K562 (cell line): ENCODE data around the gene NMT1. TPM values are rescaled to one million over a fixed set of nuclear protein-coding genes. Genes with fewer than 3 reads are reported as not detected.

Experiments
- CCNT2 ChIP-seq: IDR thresholded peaks from 2 replicates; pipeline ENCODE4 v1.6.1; 2011; ENCODE audit warnings: borderline replicate concordance, low read depth, mild to moderate bottlenecking, moderate library complexity, mixed read lengths, low read length; ENCODE audit not compliant: insufficient read length; ENCODE audit errors: extremely low read depth
- KDM2B ChIP-seq: fragments of 250-450 bp; sonication (Bioruptor Pico); IDR thresholded peaks from 2 replicates; pipeline ENCODE4 v1.8.0; 2021; ENCODE audit warnings: mild to moderate bottlenecking, moderate library complexity
- NCOA2 ChIP-seq, 2 experiments: fragments of 450-650 bp; IDR thresholded peaks; 2 replicates each; pipeline ENCODE4 v1.6.1; 2018; ENCODE audit warnings: mild to moderate bottlenecking in 2 of 2, moderate library complexity in 1 of 2; ENCODE audit not compliant: partially characterized antibody in 2 of 2
- NRF1 ChIP-seq, 2 experiments: fragments of 450-650 bp; IDR thresholded peaks in 1 of 2; conservative IDR thresholded peaks in 1 of 2; 2 replicates each; pipeline ENCODE4 v1.6.1; 2014; ENCODE audit warnings: mild to moderate bottlenecking in 2 of 2
- POLR2G ChIP-seq: fragments of 200-400 bp; formaldehyde crosslinking; IDR thresholded peaks from 2 replicates; pipeline ENCODE4 v1.6.1; 2017; ENCODE audit warnings: low read depth, mild to moderate bottlenecking, antibody characterized with exemption, low read length, moderate library complexity
- RBBP5 ChIP-seq: fragments of 200-600 bp; sonication (generic); IDR thresholded peaks from 2 replicates; pipeline ENCODE4 v1.6.1; 2012; ENCODE audit warnings: borderline replicate concordance, mild to moderate bottlenecking, low read length, control low read depth, inconsistent platforms; ENCODE audit not compliant: insufficient read depth, poor library complexity, severe bottlenecking
- ZNF592 ChIP-seq: fragments of 450-650 bp; IDR thresholded peaks from 2 replicates; pipeline ENCODE4 v1.6.1; 2017; ENCODE audit warnings: antibody characterized with exemption, mild to moderate bottlenecking
- polyA plus RNA-seq, 8 experiments: library from polyadenylated mRNA; depleted of rRNA in 4 of 8; stranded (reverse) in 5 of 8; unstranded in 3 of 8; fragments of >200 nt; fragmentation: Nextera tagmentation in 2 of 8; fragmentation: Illumina TruSeq in 1 of 8; extraction: Ambion mirVana in 2 of 8; extraction: Trizol in 1 of 8; gene quantifications; 2 replicates each; pipeline versions ENCODE4 v1.2.1 to v1.2.3, GENCODE V29; 2011 to 2014; ENCODE audit warnings: inconsistent platforms in 1 of 8, missing spikeins in 1 of 8
- total RNA-seq, 7 experiments: library from RNA; depleted of rRNA in 6 of 7; stranded (reverse); fragments of >200 nt in 6 of 7; fragmentation: Illumina TruSeq in 2 of 7; extraction: Trizol in 2 of 7; gene quantifications; 2 replicates each; pipeline versions ENCODE4 v1.2.1 to v1.2.3, GENCODE V29; 2011 to 2021; ENCODE audit warnings: low replicate concordance in 1 of 7
- TF ChIP-seq, protein P1 (sequence below), 2 experiments: fragments of 450-650 bp; IDR thresholded peaks; 2 replicates each; pipeline ENCODE4 v1.6.1; 2016
- TF ChIP-seq, protein P2 (sequence below), 2 experiments: fragments of 450-650 bp; formaldehyde crosslinking in 1 of 2; IDR thresholded peaks; 2 replicates each; pipeline versions ENCODE4 v1.4.0 to v1.6.1; 2014 to 2020; ENCODE audit warnings: mild to moderate bottlenecking in 2 of 2, borderline replicate concordance in 1 of 2, low read depth in 1 of 2

NMT1 gene
- total and polyA plus RNA-seq, 9 of the 15 experiments (the other 6 are each of a cell fraction or from before 2014, with no cell fraction given) = 86.7 to 569 (median 213) TPM

GRCh38 chr17:45144199-45145034, 83.3 kb downstream of the NMT1 start (continued):
- TF ChIP-seq NCOA2 (IDR thresholded peaks at IDR 0.05; ENCODE audit: partially characterized antibody in 2 of 2) = no peak
- peak; percentile 31 for TF ChIP-seq CCNT2
- 0 out of 2 replicates have a peak, but pooled peaks have one; percentile 48 for TF ChIP-seq ZNF592
- TF ChIP-seq POLR2G = peak; percentile 72
- peak; percentile 20 for TF ChIP-seq RBBP5
- 0 out of 2 replicates have a peak, but pooled peaks have one; percentile 10 for TF ChIP-seq KDM2B (CRISPR knock-in tag)
- TF ChIP-seq, protein P1, sequence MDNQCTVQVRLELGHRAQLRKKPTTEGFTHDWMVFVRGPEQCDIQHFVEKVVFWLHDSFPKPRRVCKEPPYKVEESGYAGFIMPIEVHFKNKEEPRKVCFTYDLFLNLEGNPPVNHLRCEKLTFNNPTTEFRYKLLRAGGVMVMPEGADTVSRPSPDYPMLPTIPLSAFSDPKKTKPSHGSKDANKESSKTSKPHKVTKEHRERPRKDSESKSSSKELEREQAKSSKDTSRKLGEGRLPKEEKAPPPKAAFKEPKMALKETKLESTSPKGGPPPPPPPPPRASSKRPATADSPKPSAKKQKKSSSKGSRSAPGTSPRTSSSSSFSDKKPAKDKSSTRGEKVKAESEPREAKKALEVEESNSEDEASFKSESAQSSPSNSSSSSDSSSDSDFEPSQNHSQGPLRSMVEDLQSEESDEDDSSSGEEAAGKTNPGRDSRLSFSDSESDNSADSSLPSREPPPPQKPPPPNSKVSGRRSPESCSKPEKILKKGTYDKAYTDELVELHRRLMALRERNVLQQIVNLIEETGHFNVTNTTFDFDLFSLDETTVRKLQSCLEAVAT (IDR thresholded peaks at IDR 0.05) = peak in 1 of 2 experiments; percentile 63; a peak in 2 of 4 replicates
- peak in 1 of 2 experiments; percentile 29; a peak in 2 of 4 replicates for TF ChIP-seq NRF1 (conservative IDR thresholded peaks at IDR 0.05 in 1 of 2, IDR thresholded peaks at IDR 0.05 in 1 of 2)
- TF ChIP-seq, protein P2, sequence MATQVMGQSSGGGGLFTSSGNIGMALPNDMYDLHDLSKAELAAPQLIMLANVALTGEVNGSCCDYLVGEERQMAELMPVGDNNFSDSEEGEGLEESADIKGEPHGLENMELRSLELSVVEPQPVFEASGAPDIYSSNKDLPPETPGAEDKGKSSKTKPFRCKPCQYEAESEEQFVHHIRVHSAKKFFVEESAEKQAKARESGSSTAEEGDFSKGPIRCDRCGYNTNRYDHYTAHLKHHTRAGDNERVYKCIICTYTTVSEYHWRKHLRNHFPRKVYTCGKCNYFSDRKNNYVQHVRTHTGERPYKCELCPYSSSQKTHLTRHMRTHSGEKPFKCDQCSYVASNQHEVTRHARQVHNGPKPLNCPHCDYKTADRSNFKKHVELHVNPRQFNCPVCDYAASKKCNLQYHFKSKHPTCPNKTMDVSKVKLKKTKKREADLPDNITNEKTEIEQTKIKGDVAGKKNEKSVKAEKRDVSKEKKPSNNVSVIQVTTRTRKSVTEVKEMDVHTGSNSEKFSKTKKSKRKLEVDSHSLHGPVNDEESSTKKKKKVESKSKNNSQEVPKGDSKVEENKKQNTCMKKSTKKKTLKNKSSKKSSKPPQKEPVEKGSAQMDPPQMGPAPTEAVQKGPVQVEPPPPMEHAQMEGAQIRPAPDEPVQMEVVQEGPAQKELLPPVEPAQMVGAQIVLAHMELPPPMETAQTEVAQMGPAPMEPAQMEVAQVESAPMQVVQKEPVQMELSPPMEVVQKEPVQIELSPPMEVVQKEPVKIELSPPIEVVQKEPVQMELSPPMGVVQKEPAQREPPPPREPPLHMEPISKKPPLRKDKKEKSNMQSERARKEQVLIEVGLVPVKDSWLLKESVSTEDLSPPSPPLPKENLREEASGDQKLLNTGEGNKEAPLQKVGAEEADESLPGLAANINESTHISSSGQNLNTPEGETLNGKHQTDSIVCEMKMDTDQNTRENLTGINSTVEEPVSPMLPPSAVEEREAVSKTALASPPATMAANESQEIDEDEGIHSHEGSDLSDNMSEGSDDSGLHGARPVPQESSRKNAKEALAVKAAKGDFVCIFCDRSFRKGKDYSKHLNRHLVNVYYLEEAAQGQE (IDR thresholded peaks at IDR 0.05; ENCODE audit: borderline replicate concordance) = no peak
- TF ChIP-seq, protein P2 (CRISPR knock-in tag; IDR thresholded peaks at IDR 0.05; ENCODE audit: low read depth) = 0 out of 2 replicates have a peak, but pooled peaks have one; percentile 25
